ENCODE results near the gene TPPP3.

The TPPP3 gene

DNA sequence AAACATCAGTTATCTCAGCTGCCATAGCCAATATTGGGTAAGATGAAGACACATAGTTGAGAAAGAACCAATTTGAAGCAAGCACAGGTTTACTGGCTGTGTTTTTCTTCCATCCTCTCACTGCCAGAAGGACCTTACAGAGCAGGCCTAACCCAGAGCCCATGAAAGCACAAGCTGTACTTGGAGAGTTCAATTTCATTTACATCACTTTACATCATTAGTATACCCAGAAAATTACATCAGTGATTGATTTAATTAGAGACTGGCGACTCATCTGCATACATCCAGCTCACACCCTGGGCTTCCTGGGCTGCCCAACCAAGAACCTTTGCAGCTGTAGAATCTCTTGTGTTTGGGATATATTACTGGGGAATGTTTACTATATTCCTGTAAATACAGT is 43.0 kb downstream of the TPPP3 start:
- H3K4me3 ChIP-seq (ENCODE audit: low read depth, low read length): no peak overlapping the region
- TF ChIP-seq, protein P1, sequence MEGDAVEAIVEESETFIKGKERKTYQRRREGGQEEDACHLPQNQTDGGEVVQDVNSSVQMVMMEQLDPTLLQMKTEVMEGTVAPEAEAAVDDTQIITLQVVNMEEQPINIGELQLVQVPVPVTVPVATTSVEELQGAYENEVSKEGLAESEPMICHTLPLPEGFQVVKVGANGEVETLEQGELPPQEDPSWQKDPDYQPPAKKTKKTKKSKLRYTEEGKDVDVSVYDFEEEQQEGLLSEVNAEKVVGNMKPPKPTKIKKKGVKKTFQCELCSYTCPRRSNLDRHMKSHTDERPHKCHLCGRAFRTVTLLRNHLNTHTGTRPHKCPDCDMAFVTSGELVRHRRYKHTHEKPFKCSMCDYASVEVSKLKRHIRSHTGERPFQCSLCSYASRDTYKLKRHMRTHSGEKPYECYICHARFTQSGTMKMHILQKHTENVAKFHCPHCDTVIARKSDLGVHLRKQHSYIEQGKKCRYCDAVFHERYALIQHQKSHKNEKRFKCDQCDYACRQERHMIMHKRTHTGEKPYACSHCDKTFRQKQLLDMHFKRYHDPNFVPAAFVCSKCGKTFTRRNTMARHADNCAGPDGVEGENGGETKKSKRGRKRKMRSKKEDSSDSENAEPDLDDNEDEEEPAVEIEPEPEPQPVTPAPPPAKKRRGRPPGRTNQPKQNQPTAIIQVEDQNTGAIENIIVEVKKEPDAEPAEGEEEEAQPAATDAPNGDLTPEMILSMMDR (IDR thresholded peaks at IDR 0.05; ENCODE audit: low read depth, low read length): no peak

DNA sequence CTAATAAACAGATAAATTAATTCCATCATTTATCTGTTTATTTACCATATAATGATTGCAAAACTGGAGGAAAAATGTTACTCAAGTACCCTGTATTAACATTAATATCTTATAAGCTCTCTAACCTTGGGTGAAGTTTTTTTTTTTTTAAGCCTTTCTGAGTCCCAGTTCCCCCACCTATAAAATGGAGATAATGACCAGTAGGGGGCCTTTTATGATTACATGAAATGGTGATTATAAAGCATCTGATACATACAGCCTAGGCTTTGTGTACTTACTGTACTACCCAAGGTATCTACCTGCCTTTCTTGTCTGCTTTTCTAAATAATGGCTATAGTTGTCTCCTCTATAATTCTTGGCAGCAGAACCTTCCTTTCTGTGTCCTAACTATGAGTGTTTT is 44.1 kb downstream of the TPPP3 start:
- no peak overlapping the region for H3K4me3 ChIP-seq (ENCODE audit: low read depth, low read length)
- TF ChIP-seq, protein P1 (IDR thresholded peaks at IDR 0.05; ENCODE audit: low read depth, low read length): no peak; the same call in 1 of the 2 replicates

DNA sequence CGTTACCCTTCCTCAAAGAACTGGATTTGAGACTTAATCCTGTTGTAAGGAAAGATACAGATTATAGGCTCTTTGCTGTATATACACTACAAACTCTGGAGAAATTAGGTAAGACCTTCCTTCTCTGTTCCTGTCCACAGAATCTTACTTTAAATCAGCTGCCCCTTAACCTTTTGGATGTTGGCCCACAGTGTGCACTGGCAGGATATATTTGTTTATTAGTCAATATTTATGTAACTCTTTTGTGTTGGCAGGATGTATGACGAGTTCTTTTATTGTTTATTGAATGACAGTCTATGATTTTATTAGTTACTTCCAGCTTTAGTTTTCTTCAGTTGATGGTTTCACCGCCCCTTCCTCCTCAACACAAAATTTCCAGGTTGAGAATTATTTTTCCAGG is 47.0 kb downstream of the TPPP3 start:
- TF ChIP-seq, protein P1 (IDR thresholded peaks at IDR 0.05; ENCODE audit: low read depth, low read length): no peak
- H3K4me3 ChIP-seq (ENCODE audit: low read depth, low read length): no peak overlapping the region

DNA sequence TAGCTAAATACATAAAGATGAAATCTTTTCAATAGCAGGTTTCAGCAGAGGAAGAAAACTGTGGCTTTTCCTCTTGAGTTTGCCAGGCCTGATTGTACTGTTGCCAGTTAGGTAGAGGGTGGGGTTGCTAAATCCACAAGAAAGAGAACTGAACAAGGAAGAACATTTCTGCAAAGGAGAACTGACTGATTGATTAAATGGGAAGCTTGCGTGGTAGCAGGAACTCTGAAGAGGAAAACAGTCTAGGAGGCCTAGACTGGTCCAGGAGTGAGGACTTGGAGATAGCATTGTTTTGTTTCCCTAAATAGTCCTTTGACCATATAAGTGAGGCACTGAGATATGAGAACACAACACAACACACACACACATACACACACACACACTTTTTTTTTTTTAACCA is 47.9 kb downstream of the TPPP3 start:
- TF ChIP-seq, protein P1 (IDR thresholded peaks at IDR 0.05; ENCODE audit: low read depth, low read length): no peak
- H3K4me3 ChIP-seq (ENCODE audit: low read depth, low read length): no peak overlapping the region

DNA sequence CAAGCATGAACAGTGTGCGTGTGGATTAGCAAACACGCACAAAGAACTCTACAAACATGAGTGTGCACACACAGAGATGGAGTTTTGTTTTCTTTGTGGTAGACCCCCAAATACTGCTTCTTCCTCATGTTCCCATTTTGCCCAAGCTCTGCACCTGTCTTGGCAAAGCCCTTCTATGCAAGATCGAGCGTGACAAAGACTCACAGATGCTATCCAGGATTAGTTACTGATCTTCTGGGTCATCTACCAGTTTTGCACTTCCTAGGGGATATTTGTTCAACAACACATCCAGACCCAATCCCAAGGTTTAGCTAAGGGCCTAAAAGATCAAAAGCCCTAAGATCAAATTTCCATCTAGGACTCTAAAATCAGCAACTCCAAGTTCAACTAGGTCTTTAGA is 50.7 kb downstream of the TPPP3 start:
- TF ChIP-seq, protein P1 (IDR thresholded peaks at IDR 0.05; ENCODE audit: low read depth, low read length): no peak
- no peak overlapping the region for H3K4me3 ChIP-seq (ENCODE audit: low read depth, low read length)

DNA sequence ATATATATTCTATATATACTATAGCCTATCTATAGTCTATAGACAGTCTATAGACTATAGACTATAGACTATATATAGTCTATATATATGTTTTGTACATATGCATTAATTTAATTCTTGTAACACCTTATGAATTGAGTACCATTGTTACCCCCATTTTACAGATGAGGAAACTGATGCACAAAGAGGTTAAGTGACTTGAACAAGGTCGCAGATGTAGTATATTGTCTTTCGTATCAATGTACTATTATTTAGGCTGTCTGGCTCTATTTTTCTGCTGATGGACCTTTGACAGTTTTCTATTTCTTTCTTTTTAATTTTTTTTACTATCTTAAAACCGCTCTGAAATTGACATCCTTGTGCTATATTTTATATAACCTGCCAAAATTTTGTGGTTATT is 52.0 kb downstream of the TPPP3 start:
- H3K4me3 ChIP-seq (ENCODE audit: low read depth, low read length): no peak overlapping the region
- TF ChIP-seq, protein P1 (IDR thresholded peaks at IDR 0.05; ENCODE audit: low read depth, low read length): no peak
